NCI-H1048 (cell line): ENCODE measurements around the gene POU2F2.

Experiments used
- DNase-seq: peaks from one replicate; lab custom pipeline; 2025; lab: John Stamatoyannopoulos, UW

Gene POU2F2

DNA sequence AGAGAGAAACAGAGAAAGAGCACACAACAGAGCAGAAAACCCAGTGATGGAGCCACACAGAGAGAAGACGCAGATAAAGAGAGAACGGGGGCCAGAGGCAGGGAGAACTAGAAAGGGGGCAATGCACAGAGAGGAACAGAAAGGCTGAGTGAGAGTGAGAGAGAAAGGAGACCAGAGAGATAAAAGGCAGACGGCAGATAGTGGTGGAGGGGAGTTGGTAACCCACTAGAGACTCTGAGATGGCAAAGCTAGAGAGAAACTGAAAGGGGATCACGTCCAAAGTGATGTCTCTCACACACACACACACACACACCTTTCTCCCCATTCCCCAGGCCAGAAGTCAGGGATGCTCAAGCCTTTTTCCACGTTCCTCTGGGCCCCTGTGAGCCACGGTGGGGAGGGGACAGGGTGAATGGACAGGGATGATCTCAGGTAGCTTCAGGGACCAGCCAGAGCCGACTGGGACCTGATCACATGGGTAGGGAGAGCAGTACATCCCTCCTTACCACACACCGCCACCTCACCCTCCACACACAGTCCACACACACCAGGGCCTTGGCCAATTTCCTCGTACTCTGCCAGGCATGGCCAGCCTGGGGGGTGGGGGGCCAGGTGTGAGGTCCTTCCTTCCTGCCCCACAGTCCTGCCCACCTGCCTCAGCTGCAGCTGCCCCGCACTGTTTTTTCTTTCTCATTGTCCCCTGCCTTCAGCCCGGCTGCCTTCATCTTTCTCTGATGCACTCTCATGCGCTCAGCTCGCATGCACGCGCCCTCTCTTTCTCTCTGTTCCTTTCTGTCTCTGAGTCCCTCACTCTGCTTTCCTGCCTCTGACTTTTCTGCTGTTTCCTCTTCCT lies 22.5 kb upstream of the POU2F2 start:
- no peak for DNase-seq

DNA sequence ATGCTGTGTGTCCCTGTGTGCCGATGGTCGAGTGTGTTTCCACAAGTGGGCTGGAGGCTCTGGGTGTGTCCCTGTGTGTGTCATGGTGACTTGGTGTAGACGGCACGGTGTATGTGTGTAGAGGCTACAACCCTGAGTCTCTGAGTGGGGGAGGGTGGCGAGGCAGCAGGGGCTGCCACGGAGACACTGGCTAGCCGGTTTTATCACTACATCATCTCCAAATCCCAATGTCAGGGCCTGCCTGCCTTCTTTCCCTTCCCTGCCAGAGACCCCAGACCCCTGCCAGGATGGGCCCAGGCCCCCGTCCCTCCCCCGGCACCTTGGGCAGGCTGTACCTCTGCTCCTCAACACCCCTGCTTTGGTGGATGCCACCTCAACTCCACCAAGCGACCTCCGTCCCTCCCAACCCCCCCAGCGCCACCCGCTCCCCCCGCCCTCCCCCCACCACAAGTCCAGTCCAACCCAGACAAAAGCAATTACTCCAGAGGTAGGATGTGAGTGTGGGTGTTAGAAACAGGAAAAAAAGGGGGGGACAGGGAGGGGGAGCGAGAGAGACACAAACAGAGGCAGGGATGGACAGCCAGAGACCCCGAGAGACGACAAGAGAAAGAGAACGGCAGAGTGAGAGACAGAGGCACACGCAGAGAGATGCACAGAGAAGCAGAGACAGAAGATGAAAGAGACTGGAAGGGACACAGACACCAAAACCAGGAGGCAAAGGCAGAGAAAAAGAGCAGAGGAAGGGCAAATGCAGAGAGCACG lies 21.6 kb upstream of the POU2F2 start:
- no peak for DNase-seq

DNA sequence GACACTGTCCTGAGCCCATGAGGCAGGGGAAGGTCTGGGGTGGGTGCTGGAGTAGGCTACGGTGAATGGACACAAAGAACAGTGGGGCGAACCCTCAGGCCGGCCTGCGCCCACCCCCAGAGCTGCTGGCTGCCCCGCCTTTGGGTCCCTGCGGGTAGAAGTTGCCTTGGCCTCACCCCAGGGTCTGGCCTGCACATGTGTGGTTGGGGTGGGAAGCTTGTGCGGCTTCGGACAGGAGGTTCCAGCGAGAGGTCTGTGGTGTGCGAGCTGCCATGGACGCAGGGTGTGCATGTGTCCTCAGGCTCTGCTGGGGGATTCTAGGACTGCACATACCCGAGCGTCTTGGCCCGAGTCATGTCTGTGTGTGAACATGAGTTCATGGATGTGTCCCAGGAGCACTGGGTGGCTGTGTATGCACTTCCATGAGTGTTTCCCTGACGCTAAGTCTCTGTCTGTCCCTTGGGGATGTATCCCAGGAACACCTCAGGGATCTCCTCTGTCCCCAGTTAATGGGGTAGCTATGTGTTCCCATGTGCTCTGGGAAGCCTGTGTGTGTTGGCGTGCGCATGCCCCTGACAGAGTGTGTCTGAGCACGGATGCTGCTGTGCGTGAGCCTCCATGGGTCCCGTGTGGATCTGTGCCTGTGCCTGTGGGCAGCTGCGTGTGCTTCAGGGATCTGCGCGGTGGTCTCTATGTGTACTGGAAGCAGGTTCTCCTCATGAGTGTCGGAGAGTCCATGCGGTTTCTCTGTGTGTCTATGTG lies 20.8 kb upstream of the POU2F2 start:
- no peak for DNase-seq

DNA sequence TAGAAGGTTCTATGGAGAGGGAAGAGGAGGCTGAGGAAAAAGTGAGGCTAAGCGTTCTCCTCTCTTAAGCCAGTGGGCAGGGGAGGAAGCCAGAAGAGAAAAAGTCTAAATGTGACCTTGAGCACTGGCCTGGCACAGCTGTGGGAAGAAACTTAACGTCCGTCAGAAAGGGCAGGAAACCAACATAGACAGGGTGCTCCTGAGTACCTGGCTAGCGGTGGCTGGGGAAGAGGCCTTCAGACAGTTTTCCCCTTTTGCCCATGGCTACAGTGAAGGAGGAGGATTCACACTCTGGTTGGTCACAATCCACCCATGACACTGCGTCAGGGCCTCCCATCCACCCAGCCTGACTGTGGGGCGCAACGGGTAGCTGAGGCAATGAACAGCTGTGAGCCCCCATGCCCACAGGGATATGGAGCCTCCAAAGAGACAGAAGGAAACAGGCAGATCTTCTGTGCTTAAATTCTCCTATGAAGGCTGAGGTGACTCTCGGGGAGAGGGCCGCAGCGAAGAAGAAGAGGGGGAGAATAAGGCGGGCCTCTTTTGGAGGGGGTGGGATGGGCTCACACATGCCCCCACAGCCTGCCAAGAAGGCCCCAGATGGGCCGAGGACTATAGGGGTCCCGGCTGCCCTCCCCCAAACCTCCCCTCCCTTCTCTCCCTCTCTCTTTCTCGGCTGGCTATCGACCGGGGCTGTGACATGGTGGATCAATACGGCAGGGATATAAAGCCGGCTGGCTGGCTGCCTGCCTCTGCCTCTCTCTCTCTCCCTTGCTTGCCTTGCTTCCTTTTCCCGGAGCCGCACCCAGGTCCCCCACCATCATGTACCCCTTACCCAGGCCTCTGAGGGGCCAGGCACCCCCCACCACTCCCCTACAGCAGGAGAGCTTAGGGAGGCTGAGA lies 19.8 kb upstream of the POU2F2 start:
- no peak for DNase-seq

DNA sequence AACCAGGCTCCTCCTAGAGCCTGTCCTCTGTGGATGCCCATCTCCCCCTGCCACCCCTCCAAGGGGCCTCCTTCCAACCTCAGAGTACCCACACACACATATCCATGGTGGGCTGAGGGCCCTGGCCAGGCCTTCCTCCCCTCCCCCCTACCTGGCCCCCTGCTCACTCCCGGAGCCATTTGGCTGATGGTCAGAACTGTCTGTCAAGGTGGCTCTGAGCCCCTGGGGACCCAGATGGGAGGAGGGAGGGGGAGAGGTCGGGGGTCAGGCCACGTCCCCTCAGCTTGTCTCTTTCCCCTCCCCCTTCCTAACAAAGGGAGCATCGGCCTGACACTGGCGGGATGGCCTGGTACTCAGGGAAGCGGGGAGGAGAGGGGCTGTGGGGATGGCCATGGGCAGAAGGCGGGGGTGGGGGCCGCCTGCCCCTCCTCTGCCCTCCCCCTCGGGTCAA lies 18.7 kb upstream of the POU2F2 start:
- no peak for DNase-seq

DNA sequence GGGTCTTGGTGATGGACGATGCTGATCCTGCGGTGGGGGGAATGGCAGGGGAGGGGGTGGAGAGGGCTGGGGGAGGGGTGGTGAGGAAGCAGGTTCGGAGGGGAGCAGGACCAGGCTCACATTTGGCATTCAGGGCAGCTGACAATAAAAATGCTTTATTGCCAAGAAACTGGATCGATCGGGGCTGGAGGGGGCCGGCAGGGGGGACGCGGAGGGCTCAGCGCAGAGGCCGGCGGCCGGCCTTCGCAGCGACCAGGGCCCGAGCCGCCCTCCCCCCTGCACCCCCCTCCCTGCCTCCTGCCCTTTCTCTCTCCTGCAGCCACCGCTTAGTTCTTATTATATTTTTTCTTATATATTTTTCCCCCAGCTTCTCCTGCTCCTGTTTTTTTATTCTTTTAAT lies 18.1 kb upstream of the POU2F2 start:
- no peak for DNase-seq

DNA sequence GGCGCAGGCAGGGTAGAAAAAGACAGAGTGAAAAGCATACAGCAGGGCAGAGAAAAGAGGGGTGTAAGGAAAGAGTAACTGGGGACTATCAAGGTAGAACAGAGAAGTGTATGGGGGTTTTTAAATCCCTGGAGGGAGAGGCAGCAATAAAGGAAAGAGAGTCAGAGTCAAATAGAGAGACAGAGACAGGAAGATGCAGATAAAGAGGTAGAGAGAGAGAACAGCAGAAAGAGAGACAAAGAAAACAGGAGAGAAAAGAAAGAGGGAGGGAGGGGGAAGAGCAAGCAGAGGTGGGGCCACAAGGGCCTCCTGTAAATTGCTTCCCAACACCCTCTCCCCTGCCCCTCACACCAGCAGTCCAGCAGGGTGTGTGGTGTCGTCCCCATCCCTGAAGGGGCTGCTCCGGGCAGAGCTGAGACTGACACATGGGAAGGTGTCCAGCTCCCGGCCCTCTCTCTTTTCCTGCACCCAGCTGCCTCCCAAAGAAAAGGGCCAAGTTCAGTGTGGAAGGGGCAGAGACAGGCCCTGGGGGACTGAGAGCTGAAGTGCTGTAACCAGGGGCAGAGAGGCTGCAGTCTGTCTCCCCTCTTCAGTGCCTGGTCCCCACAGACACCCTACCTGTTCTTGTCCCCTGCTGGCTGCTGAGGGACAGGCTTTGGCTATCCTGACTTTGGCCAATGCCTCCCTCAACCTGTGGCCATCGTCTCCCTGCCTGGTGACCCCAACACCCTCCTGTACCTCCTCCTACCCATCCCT lies 17.4 kb upstream of the POU2F2 start:
- DNase-seq = no peak

DNA sequence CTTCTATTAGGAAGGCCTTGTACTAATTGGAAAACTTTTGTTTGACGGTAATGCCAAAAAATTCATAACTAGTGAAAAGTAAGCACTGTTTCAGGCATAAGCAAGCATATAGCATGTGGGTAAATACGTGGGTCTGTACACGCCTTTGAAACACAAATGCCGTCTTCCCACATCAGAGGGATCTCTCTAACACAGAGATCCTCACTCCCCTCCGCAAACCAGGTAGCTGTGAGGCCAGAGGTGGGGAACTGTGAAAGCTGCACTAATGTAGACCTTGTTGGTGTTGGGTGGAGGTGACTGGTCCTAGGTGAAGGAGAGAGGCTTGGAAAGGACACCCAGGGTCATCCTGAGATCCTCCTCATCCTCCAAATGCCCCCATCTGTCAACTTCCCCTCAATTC lies 16.0 kb upstream of the POU2F2 start:
- DNase-seq = no peak

DNA sequence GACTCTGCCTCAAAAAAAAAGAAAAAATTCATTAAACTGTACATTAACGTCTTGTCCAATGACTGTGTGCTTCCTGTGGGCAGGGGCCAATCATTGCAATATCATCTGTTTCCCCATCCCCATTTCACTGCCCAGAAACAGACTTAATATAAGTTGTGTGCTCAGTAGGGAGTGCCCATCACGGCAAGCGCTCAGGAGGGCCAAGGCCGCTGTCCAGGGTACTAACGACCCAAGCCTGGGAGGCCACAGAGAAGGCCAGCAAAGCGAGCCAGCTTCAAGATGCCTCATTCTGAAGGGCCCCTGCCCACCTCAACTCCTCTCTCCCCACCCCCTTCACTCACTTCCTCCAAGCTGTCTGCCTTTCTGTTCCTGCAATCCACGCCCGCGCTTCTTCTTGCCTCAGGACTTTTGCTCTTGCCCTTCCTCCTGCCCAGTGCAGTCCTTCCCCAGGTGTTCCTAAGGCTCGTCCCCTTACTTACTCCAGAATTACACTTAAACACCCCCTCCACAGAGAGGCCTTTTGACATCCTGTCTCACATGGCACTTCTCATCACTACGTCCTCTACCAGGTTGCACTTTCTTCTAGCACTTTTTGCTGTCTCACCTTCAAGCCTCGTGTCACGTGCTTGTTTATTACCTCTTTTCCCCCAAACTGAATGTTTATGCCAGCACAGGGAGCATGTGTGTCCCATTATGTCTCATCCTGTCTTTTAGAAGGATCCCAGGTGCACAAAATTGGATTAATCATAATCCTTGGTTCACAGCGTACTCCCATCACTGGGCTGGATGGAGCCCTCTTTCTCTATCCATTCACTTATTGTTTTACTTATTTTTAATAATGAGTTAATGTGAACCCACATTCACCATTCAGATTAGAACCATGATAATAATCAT lies 11.3 kb upstream of the POU2F2 start:
- DNase-seq = no peak

DNA sequence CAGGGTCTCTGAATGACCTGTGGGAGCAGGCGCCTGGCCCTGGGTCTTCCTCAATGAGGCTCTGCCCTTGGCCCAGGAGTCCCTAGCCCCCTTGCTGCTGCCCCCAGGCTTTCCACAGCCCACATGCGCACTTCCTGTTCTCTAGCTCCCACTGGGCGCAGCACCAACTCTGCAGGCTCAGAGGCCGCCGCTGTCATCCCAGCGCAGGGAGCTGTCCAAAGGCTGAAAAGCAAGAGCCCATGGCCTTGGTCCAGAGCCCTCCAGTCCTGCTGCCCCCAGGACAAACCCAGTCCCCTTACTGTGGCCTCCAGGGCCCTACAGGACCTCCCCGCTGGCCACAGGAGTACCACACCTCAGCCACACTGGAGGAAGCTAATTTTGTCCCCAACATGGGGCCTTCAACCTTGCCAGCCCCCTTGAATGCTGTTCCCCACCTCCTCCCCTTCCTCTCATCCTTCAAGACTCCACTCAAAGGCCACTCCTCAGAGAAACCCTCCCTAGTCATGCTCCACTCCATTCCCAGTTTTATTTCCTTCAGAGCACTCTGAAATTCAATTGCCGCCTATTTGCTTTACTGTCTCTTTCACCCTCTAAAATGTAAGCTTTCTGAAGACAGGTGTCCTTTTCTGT lies 8.0 kb upstream of the POU2F2 start:
- DNase-seq = no peak

DNA sequence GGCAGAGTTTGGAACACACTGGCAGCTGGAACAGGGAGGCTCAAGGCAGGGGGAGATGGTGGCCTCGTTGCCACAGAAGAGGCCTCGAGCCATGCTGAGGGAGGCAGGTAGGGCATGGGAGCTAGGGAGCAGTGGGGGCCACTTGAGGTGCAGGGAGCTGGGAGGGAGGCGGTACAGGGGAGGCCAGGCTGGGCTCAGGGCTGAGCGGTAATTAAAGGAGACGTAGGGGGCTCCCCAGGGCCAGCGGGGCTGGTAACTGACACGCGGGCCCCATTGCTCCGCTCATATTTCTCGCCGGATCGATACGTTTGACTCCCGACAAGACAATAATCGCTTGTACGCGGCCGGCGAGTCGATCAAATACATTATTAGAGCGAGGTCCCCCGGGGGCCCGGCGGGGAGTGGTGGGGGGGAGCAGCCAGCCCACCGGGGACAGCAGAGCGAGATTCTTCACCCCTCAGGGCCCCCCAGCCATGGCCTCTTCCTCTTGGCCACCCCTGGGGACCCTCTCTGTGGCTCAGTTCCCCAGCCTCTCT lies 2.4 kb upstream of the POU2F2 start:
- no peak for DNase-seq

DNA sequence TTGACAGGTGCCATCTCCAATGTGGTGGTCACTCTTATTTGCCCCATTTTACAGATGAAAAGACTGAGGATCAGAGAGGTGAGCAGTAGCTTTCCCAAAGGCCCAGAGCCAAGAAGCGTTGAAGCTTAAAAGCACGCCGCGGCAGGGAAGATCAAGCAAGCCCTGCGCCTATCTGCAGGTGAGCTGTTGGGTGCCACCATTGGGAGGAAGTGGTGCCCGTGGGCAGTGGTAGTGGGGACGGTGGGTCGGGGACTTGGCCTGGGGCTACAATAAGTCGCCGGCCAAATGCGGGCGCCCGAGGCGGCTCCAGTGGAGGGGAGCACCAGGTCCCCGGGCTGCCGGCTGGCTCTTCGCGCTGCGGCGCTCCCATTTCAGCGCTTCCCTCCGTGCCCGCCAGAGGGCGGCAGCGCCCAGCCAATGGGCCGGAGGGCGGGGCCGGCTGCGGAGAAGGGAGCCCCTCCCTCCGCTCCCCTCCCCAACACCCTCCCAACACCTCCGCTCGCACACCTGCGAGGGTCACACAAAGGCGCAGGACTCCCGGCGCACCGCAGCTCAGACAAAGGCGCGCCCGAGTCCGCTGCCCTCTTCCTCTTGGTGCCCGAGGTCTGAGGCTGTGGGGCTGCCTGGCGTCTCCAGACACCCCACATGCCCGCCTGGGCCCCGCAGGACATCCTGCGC lies 744 bp upstream of the POU2F2 start:
- no peak for DNase-seq

DNA sequence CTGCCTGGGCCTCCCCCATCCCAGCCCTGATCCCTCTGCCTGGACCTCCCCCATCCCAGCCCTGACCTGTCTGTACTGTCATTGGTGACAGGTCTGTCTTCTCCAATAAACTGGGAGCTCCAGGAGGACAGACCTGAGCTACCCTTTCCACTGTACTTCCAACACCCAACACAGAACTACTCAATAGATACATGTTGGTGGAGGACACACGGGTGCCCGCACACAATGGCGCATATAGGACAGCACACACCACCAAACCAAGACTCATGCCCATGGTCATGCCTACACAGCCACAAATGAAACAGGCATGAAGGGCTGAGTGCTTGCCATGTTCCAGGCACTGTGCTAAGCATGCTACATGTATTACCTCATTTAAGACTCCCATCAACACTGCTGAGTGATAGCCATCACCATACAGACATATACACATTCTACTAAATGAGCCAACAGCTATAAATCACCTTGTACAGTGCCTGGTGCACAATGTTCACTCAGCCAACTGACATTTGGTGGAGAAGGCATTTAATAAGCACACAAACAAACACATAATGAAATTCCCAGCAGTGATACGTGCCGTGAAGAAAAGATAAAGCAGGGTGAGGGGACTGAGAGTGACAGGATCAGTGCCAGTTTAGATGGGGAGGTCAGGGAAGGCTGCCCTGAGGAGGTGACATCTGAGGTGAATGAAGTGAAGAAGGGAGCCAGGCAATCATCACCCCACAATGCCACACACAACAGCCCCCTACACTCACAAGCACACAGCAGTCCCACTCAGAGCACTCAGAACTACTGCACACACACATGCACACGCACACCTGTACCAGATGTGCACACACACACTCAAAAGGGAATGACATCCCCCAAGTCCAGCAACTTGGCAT lies 857 bp downstream of the POU2F2 start:
- DNase-seq = no peak

DNA sequence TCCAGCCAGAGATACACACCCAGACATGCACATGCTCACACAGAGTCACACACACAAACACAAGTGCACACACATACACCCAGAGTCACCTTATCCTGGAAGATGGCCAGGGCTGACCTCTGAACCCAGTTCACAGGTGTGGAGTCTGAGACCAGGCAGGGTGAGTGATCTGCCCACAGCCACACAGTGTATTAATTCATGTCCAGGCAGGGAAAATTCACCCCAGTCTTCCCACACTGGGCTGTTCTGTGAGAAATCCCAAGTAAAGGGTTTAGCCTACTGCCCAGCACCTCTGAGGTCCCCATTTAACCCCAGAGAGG lies 2.0 kb downstream of the POU2F2 start:
- DNase-seq = no peak

DNA sequence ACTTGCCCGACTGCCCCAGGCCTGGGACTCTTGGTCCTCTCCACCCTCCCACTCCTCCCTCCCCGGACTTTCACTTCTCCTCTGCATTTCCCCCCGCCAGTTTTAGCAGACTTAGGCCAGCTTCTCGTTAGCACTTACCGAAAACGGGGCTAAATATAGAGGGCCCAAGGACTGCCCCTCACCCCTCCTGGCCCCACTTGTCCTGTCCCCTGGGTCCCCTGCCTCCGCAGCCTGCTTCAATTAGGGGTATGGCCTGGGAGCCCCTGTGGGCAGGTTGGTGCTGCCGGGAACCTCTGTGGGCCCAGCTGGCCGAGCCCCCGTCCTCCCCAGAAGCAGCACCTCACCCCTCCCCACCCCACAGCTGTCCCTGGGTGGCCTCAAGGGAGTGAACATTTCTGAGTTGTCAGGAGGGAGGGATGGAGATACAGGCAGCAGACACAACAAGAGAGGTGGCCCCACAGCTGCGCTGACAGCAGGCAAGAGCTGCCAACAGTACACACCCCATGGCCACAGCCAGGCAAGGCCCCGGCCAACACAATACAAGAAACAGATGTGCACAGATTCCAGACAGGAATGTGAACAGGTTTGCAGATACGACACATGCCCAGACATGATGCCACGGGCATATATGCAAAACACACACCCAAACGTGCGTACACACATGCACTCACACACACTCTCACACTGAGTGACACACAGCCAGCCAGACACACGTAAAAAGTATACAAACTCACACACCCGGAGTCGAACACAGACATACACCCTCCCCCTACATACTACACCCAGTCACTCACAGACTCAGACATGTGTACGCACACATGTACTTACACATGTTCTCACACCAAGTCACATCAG lies 2.6 kb downstream of the POU2F2 start:
- DNase-seq = no peak

DNA sequence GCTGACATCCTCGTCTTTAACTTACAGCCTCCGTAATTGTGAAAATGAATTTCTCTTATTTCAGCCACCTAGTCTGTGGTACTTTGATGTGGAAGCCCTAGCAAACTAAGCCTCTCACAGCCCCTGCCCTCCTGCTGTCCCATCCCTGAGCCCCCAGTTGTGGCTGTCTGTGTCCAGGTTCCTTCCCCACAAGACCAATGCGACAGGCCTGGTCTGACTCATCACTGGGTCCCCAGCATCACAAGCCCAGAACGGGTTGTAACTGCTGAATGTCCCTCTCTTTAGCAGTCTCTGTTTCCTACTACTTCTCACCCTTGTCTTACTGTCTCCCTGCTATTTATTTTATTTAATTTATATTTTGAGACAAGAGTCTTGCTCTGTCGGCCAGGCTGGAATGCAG lies 5.7 kb downstream of the POU2F2 start:
- DNase-seq = no peak

DNA sequence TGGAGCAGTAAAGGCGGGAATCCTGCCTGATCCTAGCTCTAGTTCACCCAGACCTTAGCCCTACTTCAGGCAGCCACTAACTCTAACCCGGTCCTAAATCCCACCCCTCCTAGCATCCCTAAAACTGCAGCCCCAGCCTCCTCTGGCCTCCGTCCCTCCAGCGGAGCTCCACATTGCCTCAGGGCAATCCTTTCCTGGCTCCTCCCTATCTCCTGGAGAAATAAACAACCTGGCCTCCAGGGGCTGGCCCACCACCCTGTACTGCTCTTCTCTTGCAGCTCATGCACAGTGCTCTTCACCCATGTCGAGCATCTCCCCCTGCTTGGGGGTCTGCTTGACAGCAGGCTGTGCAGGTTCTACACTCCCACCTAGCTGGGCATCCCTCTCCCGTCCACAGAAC lies 6.7 kb downstream of the POU2F2 start:
- no peak for DNase-seq
